NCI-H2196 treated with DMSO at 0.1 percent for 48 hours (cell line): ENCODE results near the gene NARF.
"Not testable (repeated sequence)": the region's sequence is repeated elsewhere in the genome, so short reads cannot be mapped to it uniquely, and the experiment has no call there.

Source experiments
- DNase-seq: peaks from one replicate; lab custom pipeline; 2025; ENCODE audit not compliant: unreplicated experiment; lab: John Stamatoyannopoulos, UW

Gene NARF

DNA sequence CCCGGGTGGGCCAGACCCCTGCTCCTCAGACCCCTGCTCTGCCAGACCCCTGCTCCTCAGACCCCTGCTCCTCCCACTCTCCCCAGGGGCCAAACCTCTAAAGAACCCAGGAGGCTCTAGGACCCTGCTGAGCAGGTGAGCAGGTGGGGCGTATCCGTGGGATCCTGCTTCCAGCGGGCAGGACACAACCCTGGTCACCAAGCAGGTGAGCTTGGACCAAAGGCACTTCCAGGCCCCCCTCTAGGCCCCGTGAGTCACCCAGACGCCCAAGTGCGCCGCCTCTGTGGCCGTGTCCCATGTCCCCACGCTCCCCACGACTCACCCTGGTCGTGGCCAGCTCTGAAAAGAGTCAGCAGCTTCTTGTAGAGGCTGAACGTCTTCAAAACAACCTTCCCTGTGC lies 13.0 kb upstream of the NARF start:
- no peak for DNase-seq

DNA sequence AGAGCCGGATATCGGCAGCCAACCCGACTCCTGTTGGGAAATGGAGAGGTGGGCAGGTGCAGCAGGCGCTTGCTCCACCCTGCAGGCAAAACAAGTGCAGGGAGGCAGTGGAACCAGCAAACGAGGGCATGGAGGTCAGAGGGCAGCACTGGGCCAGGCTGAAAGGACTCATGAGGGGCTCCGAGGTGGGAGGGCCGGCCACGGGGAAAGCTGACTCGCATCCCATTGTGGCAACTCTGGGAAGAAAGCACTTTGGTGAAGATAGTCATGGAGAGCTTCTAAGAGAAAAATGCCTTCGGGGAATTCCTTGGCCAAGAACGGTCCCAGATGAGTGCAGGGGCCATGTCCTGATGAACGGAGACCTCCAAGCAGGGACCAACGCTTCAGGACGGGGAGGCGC lies 12.4 kb upstream of the NARF start:
- DNase-seq, result no peak

DNA sequence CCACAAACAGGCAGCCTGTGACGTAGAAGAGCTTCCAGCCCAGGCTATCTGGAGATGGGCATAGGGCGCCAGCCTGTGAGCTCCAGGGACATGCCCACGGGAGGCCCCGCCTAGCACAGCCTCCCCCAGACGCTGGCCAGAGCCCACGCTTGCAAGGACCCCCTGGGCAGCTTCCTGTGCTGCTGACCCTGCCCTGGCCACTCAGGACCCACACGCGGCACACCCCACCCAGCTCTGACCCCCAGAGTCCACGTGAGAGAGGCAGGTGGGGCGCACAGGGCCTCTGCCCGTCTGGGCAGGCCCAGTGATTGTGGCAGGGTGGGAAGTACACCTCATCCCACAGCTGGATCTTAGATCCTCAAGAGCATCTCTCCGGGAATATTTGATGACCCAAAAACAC lies 11.9 kb upstream of the NARF start:
- no peak for DNase-seq

DNA sequence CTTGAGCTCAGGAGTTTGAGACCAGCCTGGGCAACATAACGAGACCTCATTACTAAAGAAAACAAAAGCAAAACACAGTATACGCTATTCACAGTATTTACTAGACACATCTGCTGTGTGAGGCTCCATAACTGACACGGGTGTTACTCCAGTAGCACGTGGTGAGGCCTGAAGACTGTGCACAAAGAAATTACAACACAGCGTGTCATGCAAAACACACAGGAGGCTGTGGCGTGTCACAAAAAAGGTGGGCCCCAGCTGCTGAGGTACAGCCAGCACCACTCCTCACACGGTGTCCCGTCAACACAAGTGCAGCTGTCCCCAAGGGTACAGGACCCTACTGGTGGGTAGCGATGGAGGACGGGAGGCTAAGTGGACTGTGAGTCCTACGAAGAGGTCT lies 10.7 kb upstream of the NARF start:
- no peak for DNase-seq

DNA sequence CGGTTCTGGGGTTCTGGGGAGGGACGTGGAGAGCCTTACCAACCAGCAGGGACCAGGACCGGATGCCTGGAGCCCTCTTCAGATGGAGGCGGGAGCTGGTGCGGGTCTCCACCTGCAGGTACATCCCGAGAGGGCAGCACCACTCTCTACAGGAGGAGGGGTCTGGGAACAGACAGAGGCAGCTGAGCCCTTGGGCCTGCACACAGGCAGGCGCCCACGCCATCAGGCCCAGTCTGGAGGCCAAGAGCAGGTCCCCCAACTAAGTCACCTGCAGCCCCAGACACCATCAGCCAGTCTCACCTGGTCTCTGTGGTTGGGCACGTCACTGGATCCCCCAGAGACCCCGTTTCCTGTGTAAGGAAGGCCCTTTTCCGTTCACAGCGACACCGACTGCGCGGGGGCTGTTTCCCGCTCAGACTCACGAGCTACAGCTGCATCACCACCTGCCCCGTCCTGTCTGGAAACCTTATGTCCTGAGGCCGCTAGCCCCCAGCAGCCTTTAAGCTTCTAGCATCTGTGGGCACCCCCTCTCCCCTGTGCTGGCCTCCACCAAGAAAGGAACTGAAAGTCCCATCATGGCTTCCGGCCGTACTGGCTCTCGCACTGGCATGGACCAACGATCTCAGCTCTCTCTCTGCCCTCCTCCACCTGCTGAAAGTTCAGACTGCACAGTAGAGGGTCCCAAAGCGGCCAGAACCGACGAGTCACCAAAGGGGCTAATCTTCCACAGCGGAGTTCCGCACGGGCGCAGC lies 9.2 kb upstream of the NARF start:
- DNase-seq, result no peak

DNA sequence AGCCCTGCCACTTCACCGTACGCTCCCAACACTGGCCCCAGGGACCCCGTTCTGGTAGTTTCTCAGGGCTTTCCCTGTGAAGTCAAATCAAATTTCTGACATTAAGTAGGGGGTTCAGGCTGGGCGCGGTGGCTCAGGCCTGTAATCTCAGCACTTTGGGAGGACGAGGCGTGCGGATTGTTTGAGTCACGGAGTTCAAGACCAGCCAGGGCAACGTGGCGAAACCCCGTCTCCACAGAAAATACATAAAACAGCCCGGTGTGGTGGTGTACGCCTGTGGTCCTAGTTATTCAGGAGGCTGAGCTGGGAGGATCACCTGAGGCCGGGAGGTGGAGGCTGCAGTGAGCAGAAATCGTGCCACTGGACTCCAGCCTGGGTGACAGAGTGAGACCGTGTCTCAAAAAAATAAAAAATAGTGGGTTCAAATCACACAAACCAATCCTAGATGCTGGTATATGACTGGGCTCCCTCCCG lies 8.6 kb upstream of the NARF start:
- no peak for DNase-seq

DNA sequence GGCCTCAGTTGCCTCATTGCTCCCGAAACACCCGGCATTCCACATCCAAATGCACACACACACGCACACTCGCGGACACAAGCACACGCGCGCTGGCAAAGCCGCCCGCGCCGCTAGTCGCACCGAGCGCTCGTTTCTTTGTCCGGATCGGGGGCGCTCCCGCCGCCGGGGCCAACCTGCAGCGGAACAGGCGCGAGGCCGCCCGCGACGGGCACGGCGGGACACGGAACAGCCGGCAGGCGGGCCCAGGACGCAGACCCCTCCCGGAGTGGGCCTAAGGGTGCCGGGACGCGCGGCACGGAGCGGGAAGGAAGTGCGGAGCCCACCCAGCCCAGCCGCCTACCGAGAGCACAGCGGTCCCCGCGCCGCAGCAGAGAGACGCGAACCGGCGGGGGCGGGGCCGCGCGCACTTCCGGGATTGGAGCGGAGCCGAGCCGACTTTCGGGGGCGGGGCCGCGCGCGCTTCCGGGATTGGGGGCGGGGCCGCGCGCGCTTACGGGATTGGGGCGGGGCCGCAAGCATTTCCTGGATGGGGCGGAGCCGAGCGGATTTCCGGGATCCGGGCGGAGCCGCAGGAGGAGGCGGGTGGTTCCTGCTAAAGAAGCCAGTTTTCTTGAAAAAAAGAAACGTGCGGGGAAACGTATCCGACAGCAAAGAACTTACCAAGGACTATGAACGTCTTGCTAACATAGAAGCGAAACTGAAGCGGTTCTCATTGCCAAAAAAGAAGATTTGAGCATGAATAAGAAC lies 8.0 kb upstream of the NARF start, which contains the start of gene CYBC1:
CYBC1 (minus strand) TSS at position 396 of the 750 bp plus-strand sequence. CDS start 1,498 bp downstream, outside the sequence.
- peak; percentile 94 for DNase-seq

DNA sequence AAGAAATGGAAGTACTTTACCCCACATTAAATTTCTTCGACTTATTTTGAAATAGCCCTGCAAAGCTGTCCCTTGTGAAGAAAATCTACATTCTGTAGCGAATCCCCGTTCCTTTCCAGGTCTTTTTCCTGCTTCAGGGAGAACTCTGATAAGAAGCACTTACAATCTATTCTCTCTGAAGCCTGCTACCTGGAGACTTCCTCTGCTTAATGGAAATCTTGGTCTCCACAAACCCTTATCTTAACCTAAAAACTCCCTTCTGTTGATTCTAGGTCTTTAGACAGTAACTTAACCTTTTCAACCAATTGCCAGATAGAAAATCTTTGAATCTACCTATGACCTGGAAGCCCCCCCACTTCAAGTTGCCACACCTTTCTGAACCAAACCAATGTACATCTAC lies 6.4 kb upstream of the NARF start:
- DNase-seq, result no peak

DNA sequence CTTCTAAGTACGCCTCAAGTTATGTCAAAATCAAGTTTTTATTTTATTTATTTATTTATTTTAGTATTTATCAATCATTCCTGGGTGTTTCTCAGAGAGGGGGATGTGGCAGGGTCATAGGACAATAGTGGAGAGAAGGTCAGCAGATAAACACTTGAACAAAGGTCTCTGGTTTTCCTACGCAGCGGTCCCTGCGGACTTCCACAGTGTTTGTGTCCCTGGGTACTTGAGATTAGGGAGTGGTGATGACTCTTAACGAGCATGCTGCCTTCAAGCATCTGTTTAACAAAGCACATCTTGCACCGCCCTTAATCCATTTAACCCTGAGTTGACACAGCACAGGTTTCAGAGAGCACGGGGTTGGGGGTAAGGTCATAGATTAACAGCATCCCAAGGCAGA lies 5.4 kb upstream of the NARF start:
- DNase-seq, result not testable (repeated sequence)

DNA sequence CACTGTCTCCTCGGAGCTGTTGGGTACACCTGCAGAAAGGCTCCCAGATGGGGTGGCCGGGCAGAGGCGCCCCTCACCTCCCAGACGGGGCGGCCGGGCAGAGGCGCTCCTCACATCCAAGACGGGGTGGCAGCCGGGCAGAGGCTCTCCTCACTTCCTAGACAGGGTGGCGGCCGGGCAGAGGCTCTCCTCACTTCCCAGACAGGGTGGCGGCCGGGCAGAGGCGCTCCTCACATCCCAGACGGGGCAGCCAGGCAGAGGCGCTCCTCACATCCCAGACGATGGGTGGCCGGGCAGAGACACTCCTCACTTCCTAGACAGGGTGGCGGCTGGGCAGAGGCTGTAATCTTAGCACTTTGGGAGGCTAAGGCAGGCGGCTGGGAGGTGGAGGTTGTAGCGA lies 4.8 kb upstream of the NARF start:
- DNase-seq, result not testable (repeated sequence)

DNA sequence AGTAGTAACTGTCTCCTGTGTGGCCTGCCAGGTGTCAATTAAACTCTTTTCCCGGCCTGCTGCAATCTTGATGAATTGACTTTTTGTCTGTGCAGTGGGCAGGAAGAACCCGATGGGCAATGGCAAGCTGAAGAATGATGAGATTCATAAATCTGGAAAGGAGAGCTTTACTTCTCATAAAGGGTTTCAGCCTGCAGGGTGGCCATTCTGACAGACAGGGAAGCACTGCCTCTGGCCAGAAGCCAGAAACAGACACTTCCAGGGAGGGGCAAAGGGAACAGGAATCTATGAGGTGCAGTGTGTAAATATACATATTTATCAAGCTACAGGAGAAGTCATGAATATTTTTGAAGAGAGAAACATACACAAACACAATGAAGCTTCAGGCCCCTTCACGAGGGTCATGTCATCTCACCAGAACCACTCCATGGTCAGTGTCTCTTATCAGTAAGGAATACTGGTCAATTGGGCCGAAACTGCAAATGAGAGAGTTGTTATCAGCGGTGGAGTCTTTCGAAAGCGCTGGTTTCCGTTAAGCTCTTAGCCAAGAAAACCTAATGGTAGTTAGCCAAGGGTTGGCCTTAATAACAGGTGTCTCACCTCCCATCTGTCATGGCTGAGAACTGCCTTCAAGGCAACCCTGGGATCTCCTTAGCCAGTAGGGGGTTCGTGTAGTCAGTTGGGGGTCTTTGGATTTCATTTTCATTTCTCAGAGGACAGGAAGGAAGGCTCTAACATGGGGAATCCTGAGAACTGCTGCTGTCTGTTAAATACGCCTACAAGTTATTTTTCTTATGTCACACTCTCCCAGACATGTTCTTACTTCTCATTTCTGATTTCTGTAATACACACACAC lies 1.2 kb upstream of the NARF start:
- no peak for DNase-seq

DNA sequence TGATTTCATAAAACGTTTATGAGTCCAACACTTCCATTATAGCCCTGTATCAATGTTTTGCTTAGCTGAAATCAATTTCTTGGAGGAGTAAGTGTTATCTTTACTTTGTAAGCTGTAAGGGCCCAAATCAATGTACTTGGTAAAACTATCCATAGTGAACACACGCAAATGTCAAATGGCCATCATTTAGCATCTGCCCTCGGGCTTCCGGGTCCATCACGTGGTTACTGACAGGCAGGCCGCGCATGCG lies 687 bp upstream of the NARF start:
- no peak for DNase-seq

DNA sequence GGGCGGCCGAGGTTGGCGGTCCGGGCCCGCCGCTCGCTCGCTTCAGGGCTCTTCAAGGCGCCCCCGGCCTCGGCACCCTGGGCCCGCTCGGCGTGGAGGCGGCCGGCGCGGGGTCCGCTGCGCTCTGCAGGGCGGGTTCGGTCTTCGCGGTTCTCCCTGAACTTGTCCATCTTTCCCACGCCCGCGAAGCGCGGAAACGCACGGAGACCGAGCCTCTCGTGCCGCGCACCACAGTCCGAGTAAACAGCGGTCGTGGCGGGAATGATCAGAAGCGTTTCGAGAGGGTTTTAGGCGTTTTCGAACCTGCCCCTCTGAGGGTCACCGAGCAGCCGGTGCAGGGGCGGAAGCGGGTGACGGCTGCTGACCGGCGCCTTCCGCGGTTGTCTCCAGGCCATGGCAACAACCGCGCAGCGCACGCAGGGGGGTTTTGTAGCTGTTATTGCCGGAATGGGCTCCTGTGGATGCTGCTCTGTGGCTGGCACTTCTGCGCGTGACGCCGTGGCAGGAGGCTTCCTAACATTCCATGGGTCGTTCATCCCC lies 414 bp downstream of the NARF start:
- no peak for DNase-seq

DNA sequence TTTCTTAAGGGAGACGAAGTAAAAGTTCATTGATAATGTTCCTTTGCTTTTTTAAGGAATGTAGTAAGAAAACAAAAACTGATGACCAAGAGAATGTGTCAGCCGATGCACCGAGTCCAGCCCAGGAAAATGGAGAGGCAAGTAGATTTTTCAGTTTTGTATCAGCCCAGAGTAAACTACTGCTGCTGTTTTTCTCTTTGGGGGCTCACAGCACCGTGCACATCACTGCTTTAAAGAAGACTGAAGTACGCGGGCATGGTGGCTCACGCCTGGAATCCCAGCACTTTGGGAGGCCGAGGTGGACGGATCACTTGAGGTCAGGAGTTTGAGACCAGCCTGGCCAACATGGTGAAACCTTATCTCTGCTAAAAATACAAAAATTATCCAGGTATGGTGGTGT lies 1.4 kb downstream of the NARF start:
- not testable (repeated sequence) for DNase-seq

DNA sequence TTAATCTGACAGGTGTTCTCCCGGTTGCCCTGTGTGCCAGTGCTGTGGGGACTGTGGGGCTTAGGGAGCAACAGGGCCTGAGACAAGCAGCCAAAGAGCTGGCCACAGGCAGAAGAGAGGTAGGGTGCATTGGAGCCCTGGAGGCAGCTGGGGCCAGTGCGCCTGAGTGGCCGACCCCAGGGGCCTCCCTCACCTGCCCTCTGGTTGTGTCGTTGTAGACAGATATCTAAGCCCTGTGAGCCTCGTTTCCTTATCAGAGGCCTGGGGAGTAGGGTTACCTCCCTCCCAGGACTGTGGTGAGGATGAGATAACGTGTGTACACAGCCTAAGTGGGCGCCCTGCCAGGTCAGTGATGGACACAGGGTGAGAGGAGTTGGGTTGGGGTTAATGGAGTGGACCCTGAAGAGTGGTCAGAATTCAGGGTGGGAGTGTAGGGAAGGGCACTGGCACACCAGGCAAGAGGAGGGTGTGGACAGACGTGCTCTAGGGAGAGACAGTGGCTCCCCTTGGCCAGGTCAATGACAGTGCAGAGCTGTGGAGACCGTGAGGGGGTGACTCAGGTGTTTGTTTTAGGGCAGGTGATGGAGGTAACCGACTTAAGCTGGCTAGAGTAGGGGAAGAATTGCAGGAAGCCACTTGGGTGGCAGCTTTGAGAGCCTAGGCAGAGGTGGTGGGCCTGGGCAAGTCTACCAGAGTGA lies 3.4 kb downstream of the NARF start:
- DNase-seq, result peak; percentile 99

DNA sequence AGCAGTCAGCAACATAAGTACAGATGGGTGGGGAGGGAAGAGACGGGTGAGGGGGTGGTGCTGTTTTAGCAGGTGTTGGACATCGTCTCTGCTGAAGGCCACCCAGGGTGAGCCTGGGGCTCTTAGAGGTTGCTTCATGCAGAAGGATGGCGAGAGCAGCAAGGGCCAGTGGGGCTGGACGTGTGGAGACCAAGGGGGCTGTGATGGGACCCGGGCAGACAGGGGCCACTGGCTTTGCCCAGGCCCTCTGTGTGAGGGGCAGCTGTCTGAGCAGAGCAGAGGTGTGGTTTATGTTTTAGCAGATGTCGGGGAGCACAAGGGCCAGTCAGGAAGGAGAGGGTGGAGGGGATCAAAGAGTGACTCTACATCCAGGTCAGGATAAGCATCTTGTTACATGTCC lies 4.8 kb downstream of the NARF start:
- DNase-seq, result no peak

DNA sequence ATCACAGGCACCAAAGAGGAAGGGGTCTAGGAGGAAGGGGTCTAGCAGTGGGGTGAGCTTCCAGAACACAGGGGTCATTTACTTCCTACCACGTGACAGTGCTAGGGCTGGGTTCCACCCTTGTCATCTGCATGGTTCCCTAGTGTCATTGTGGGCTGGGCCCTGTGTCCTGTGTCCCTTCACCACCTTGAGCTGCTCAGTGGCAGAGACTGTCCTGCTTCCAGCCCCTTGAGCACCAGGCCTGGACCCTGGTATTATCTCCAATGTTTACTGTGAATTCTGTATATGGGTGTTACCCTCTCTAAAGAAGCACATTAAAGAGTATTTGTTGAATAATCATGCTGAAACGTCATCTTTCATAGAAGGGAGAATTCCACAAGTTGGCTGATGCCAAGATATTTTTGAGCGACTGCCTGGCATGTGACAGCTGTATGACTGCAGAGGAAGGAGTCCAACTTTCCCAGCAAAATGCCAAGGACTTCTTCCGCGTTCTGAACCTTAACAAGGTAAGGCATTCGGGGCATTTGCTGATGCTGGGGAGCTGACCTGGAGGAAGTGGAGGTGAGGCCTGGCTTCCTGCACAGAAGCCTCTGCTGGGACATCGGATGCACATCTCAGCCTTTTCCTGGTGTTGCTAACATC lies 5.5 kb downstream of the NARF start:
- DNase-seq, result no peak

DNA sequence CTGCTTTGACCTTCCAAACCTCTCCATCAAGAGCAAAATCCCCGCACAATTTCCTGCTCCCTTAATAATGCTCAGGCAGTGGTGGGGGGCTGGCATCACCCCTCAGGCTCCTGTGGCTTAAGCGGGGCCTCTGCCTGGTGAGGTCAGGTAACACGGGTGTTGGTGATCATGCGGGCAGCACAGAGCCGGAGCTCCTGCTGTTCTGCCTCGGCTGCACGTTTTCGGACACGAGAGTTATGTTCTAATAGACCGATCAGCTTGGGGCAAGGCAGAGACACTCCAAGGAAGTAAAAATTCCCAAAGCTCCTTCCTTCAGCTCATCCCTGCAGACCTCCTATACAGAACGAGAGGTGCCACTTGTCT lies 6.0 kb downstream of the NARF start:
- DNase-seq, result no peak

DNA sequence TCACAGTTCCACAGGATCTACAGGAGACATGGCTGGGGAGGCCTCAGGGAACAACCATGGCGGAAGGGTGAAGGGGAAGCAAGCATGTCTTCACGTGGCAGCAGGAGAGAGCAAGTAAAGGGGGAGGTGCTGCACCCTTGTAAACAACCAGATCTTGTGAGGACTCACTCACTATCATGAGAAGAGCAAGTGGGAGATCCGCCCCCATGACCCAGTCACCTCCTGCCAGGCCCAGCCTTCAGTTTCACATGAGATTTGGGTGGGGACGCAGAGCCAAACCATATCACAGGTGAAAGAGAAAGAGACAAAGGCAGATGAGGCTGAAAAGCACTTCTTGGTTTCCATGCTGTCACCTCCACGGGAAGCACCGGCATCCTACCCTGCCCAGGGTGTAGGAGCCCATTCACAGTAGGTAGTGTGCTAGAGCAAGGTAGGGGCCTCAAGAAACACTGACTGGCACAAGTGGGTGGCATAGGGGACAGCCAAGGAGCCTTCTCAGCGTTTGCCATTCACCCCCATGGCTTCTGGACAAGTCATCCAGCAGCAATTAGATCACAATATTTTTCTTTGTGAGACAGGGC lies 6.6 kb downstream of the NARF start:
- no peak for DNase-seq

DNA sequence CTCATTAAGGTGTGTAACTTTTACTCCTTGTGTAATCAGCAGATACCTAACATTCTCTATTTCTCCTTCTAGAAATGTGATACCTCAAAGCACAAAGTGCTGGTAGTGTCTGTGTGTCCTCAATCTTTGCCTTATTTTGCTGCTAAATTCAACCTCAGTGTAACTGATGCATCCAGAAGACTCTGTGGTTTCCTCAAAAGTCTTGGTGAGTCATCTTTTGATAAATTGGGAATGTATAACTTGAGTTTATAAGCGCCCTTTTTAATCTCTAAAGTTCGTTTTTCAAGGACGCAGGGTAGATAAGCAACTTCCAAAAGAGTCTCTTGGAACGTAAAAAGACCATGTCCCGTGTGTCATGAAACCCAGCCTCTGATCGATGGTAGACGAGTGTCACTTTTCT lies 10.2 kb downstream of the NARF start:
- no peak for DNase-seq
